ENCODE results near the gene MYO5B.

Gene MYO5B

DNA sequence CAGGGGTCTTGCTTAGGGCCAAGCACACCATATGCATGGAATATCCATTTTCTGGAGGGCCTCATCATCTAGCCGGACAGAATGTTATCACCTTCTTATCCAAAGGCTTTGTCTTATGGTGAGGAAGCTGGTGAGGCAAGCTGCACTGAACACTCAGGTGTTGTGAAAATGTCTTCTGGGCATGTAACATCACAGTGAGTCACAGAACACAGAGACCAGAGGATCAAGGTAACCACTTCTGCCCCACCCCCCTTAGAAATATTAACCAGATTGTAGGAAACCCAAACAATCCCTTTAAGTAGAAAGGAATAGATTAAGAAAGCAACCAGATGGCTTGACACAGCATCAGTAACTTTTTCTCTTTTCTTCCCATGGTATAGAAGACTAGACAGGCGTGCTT, 51.1 kb downstream of the MYO5B start:
- TF ChIP-seq, protein P1, sequence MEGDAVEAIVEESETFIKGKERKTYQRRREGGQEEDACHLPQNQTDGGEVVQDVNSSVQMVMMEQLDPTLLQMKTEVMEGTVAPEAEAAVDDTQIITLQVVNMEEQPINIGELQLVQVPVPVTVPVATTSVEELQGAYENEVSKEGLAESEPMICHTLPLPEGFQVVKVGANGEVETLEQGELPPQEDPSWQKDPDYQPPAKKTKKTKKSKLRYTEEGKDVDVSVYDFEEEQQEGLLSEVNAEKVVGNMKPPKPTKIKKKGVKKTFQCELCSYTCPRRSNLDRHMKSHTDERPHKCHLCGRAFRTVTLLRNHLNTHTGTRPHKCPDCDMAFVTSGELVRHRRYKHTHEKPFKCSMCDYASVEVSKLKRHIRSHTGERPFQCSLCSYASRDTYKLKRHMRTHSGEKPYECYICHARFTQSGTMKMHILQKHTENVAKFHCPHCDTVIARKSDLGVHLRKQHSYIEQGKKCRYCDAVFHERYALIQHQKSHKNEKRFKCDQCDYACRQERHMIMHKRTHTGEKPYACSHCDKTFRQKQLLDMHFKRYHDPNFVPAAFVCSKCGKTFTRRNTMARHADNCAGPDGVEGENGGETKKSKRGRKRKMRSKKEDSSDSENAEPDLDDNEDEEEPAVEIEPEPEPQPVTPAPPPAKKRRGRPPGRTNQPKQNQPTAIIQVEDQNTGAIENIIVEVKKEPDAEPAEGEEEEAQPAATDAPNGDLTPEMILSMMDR (IDR thresholded peaks at IDR 0.05; ENCODE audit: low read depth, low read length, poor library complexity, severe bottlenecking), result no peak
- no peak for TF ChIP-seq EZH2phosphoT487 (IDR thresholded peaks at IDR 0.05; ENCODE audit: borderline replicate concordance, low read length)
- no peak overlapping the region for H3K4me2 ChIP-seq (ENCODE audit: low read length)
- no peaks in the 10 kb centered on the region for H3K4me1 ChIP-seq (ENCODE audit: control insufficient read depth, low read length)
- H3K27ac ChIP-seq (ENCODE audit: low read depth, low read length), result no peak overlapping the region
- no peak overlapping the region for H3K4me3 ChIP-seq (ENCODE audit: low read length)
- no peaks in the 10 kb centered on the region for H3K9me2 ChIP-seq (replicated peaks; ENCODE audit: control insufficient read depth, low read length)
- no peaks in the 10 kb centered on the region for H4K20me1 ChIP-seq (ENCODE audit: control insufficient read depth, insufficient read depth, low read depth, low read length)
- H3K36me3 ChIP-seq (ENCODE audit: control insufficient read depth, low read length), result no peaks in the 10 kb centered on the region
- no peaks in the 10 kb centered on the region for H3K9me3 ChIP-seq (ENCODE audit: control insufficient read depth, insufficient read depth, low read length)
- peaks cover 7% of the 10 kb centered on the region; the same call in 1 of the 2 replicates for H3K27me3 ChIP-seq (ENCODE audit: control insufficient read depth, low read length)
- no peaks in the 10 kb centered on the region for H3K79me2 ChIP-seq (ENCODE audit: control insufficient read depth, low read length)
- H3F3A ChIP-seq (ENCODE audit: control insufficient read depth, insufficient read depth), result no peaks in the 10 kb centered on the region

- H3K9me3 ChIP-seq (ENCODE audit: control insufficient read depth, insufficient read depth, low read length), result no peaks in the 10 kb centered on the region
- H3K27ac ChIP-seq (ENCODE audit: low read depth, low read length), result no peak overlapping the region
- H3F3A ChIP-seq (ENCODE audit: control insufficient read depth, insufficient read depth), result no peaks in the 10 kb centered on the region
- H4K20me1 ChIP-seq (ENCODE audit: control insufficient read depth, insufficient read depth, low read depth, low read length), result no peaks in the 10 kb centered on the region
- no peaks in the 10 kb centered on the region for H3K79me2 ChIP-seq (ENCODE audit: control insufficient read depth, low read length)
- no peaks in the 10 kb centered on the region for H3K4me1 ChIP-seq (ENCODE audit: control insufficient read depth, low read length)
- H3K4me3 ChIP-seq (ENCODE audit: low read length), result no peak overlapping the region
- H3K36me3 ChIP-seq (ENCODE audit: control insufficient read depth, low read length), result no peaks in the 10 kb centered on the region
- TF ChIP-seq, protein P1 (IDR thresholded peaks at IDR 0.05; ENCODE audit: low read depth, low read length, poor library complexity, severe bottlenecking), result no peak
- no peak for TF ChIP-seq EZH2phosphoT487 (IDR thresholded peaks at IDR 0.05; ENCODE audit: borderline replicate concordance, low read length)
- peaks cover 7% of the 10 kb centered on the region; the same call in 1 of the 2 replicates for H3K27me3 ChIP-seq (ENCODE audit: control insufficient read depth, low read length)
- no peak overlapping the region for H3K4me2 ChIP-seq (ENCODE audit: low read length)
- no peaks in the 10 kb centered on the region for H3K9me2 ChIP-seq (replicated peaks; ENCODE audit: control insufficient read depth, low read length)
Measured at GRCh38 chr18:50143294-50143693, 51.7 kb downstream of the MYO5B start.

DNA sequence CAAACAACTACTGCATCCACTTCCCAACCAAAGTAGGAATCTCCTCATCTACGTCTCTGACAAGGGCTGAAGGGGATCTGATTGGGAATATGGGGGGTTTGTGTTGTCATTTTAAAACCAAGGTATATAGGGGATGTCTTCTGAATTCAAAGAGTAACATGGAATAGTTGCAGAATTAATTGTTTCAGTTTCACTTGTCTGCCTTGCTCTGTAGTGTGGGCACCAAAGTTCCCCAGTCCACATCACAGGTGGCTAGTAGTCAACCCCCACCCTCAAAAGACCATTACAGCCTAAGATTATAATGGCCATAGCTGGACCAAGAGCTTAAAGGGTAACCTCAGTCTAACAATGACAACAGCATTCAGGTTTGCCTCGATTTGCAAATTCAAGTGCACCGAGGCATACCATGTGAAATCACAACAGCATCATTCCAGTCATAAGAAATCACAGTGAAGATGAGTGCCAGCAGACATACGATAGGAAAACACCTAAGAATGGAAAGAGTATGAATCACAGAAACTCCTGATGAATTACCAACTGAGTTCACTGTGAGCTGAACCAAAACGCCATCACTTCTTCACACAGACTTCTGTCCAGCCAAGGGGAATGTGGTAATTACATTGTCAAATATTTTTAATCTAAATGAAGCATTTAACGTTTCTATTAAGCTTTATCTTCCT, 52.4 kb downstream of the MYO5B start:
- TF ChIP-seq, protein P1 (IDR thresholded peaks at IDR 0.05; ENCODE audit: low read depth, low read length, poor library complexity, severe bottlenecking), result no peak
- no peak for TF ChIP-seq EZH2phosphoT487 (IDR thresholded peaks at IDR 0.05; ENCODE audit: borderline replicate concordance, low read length)
- Histone ChIP-seq H3K4me2 (ENCODE audit: low read length) (no peak overlapping the region), H4K20me1 (ENCODE audit: control insufficient read depth, insufficient read depth, low read depth, low read length) (no peaks in the 10 kb centered on the region), H3K27ac (ENCODE audit: low read depth, low read length) (no peak overlapping the region), H3K79me2 (ENCODE audit: control insufficient read depth, low read length) (no peaks in the 10 kb centered on the region), H3K4me1 (ENCODE audit: control insufficient read depth, low read length) (no peaks in the 10 kb centered on the region), H3K9me3 (ENCODE audit: control insufficient read depth, insufficient read depth, low read length) (no peaks in the 10 kb centered on the region), H3K9me2 (replicated peaks; ENCODE audit: control insufficient read depth, low read length) (no peaks in the 10 kb centered on the region), H3F3A (ENCODE audit: control insufficient read depth, insufficient read depth) (no peaks in the 10 kb centered on the region), H3K4me3 (ENCODE audit: low read length) (no peak overlapping the region), H3K27me3 (ENCODE audit: control insufficient read depth, low read length) (peaks cover 7% of the 10 kb centered on the region; the same call in 1 of the 2 replicates), H3K36me3 (ENCODE audit: control insufficient read depth, low read length) (no peaks in the 10 kb centered on the region)

All from DOHH2 (cell line).